Stomach (tissue), 4 donors: ENCODE data around the gene OTULINL.

Experiments used
- CTCF ChIP-seq, 7 experiments: fragments of 450-650 bp in 4 of 7; fragments of 200-600 bp in 3 of 7; sonication (generic) in 3 of 7; IDR thresholded peaks; one replicate each; pipeline ENCODE4 v1.5.1; 2016 to 2019; ENCODE audit warnings: antibody characterized with exemption in 7 of 7, control low read depth in 2 of 7, mild to moderate bottlenecking in 1 of 7
- EP300 ChIP-seq: sonication (generic); formaldehyde crosslinking; IDR thresholded peaks from one replicate; pipeline ENCODE4 v1.6.1; 2017; ENCODE audit warnings: antibody characterized with exemption
- POLR2A ChIP-seq, 4 donors: fragments of 450-650 bp; IDR thresholded peaks; one replicate each; pipeline ENCODE4 v1.6.1; 2016; ENCODE audit warnings: antibody characterized with exemption in 4 of 4, control low read depth in 2 of 4, mild to moderate bottlenecking in 1 of 4, moderate library complexity in 1 of 4
- POLR2AphosphoS5 ChIP-seq, 3 donors: sonication (generic); formaldehyde crosslinking; IDR thresholded peaks; one replicate each; pipeline ENCODE4 v1.6.1; 2016; ENCODE audit warnings: antibody characterized with exemption in 3 of 3

- TF ChIP-seq CTCF (IDR thresholded peaks at IDR 0.05), result no peak
- no peak for TF ChIP-seq POLR2A (IDR thresholded peaks at IDR 0.05)
- TF ChIP-seq EP300, result no peak
- no peak for TF ChIP-seq POLR2AphosphoS5 (IDR thresholded peaks at IDR 0.05)
Observed at GRCh38 chr5:14598225-14598624, 16.6 kb downstream of the OTULINL start.
